ENCODE results near the gene NSMF.

The NSMF gene

DNA sequence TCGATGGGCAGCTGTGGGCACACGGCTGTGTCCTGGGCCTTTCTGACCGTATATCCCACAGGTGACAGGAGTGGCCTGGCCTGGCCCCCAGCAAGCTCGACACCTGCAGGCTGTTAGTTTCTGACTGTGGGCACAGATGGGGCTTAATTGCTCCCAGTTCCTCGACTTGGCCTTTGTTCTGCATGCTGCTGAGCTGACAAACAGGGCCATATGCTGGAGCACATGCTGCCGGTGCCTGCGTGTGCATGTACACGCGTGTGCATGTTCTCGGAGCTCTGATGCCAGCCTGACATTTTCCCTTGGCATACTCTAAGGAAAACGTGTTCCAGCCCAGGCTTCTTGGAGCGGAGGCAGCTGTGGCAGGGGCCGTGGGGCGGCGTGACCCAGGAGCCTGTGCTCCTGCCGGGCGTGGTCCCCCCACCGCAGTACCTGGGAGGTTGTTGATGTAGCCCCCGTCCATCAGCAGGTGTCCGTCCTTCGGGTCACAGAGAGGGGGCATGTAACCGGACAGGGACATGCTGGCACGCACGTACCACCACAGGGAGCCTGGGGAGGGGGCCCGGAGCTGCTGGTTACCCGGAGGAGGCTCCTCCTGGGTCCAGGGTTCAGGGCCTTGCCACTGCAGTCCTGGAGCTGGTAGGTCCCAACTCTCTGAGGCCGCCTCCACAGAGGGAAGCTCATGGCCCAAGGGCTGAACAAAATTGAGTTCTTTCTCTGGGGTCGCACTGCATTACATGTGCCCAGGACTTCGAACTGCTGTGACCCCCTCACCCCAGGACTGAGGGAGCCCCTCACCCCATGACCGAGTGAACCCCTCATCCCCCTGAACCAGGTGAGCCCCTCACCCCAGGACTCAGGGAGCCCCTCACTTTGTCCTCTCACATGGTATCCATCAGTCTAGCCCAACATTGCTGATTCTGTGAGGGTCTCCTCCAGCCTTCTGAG, 4.1 kb upstream of the NSMF start:
- H3K4me1 ChIP-seq (ENCODE audit: insufficient read depth, low read length): peaks cover 8% of the 10 kb centered on the region
- H3K9me3 ChIP-seq (ENCODE audit: low read length): peaks cover 2% of the 10 kb centered on the region

DNA sequence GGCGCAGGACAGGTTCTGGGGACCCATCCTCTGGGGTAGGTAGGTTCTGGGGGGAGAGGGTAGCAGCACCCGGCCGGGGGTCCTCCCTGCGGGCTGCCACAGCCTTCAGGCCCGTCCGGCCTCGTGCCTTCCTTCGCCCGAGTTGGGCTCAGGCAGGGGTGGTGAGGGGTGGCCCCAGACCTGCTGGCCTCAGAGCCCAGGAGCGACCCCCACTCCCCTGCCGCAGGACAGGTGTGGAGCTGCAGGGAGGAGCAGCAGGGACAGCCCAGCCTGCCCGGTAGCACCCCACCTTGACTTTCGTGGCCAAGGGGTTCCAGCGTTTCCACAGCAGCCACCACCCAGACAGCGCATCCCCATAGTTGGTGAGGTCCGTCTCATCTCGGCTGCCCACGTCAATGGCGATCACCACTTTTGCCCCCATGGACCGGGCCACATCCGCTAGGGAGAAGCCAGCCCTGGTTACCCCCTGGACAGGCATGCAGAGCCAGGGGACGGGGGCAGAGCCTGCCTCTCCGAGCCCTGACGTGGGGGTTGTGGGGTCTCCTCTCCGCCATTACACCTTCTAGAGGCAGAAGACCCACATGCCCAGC, 3.4 kb upstream of the NSMF start:
- H2AFZ ChIP-seq (ENCODE audit: low read depth, low read length): no peak overlapping the region
- H3K27me3 ChIP-seq (ENCODE audit: insufficient read depth, low read length): no peaks in the 10 kb centered on the region
- peaks cover 2% of the 10 kb centered on the region for H3K9me3 ChIP-seq (ENCODE audit: low read length)
- no peak overlapping the region for H3K4me3 ChIP-seq (ENCODE audit: low read length)
- peaks cover 14% of the 10 kb centered on the region for H3K4me1 ChIP-seq (ENCODE audit: insufficient read depth, low read length)
- peaks cover under 1% of the 10 kb centered on the region for H3K36me3 ChIP-seq (ENCODE audit: insufficient read depth, low read length)

More for the DNA sequence above, 4.1 kb upstream of the NSMF start:
- Histone ChIP-seq H2AFZ (ENCODE audit: low read depth, low read length) (no peak overlapping the region), H3K27me3 (ENCODE audit: insufficient read depth, low read length) (no peaks in the 10 kb centered on the region), H3K4me3 (ENCODE audit: low read length) (no peak overlapping the region), H3K36me3 (ENCODE audit: insufficient read depth, low read length) (no peaks in the 10 kb centered on the region)

DNA sequence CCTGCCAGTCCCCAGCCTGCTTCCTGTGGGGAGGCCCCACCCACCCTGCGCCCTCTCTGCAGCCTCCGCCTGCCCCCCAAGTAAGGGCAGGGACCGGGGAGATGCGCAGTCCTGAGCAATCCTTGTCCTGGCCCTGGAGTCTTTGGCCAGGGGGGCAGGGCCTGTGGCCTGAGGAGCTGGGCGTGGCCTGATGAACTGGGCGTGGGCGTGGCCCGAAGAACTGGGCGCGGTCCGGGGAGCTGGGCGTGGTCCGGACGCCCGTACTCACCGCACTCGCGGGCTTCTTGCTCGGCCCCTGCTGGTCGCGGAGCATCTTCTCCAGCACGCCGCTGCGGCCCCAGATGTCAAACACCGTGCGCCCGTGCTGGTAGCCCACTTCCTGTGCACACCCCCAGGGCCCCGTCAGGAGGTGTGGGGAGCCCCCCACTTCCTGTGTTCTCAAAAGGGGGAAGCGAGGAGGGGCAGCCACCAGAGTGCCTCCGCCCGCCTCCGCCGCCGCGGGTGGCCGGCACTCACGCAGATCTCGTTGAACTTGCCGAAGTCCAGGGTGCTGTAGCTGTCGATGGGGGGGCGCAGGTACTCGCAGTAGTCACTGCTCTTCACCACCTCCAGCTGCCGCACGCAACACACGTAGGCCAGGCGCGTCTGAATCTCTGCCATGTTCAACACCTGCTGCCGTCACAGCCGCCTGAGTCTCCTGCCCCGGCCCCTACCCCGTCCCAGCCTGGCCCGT, 2.7 kb upstream of the NSMF start:
- no peak overlapping the region for H3K4me3 ChIP-seq (ENCODE audit: low read length)
- H3K4me1 ChIP-seq (ENCODE audit: insufficient read depth, low read length): peaks cover 14% of the 10 kb centered on the region
- H2AFZ ChIP-seq (ENCODE audit: low read depth, low read length): no peak overlapping the region
- H3K36me3 ChIP-seq (ENCODE audit: insufficient read depth, low read length): peaks cover 7% of the 10 kb centered on the region
- no peaks in the 10 kb centered on the region for H3K27me3 ChIP-seq (ENCODE audit: insufficient read depth, low read length)
- H3K9me3 ChIP-seq (ENCODE audit: low read length): peaks cover 2% of the 10 kb centered on the region

DNA sequence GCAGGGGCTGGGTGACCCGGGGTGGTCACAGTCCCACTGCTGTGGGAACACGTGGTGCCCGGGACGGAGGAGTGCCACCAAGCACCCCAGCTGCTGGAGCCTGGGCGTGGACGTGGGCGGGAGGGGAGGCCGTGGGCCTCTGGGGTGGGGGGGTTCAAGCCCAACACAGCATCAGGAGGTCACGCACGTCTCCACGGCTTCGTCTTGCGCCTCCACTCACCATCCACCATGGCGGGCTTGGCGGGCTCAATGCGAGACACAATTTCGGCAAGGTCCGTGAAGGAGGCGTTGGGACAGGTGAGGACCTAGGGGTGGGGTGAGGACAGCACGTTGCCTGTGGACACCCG, 2.2 kb upstream of the NSMF start:
- H3K36me3 ChIP-seq (ENCODE audit: insufficient read depth, low read length): peaks cover 13% of the 10 kb centered on the region
- peaks cover 2% of the 10 kb centered on the region for H3K9me3 ChIP-seq (ENCODE audit: low read length)
- H2AFZ ChIP-seq (ENCODE audit: low read depth, low read length): no peak overlapping the region
- H3K4me1 ChIP-seq (ENCODE audit: insufficient read depth, low read length): peaks cover 14% of the 10 kb centered on the region
- H3K27me3 ChIP-seq (ENCODE audit: insufficient read depth, low read length): no peaks in the 10 kb centered on the region
- no peak overlapping the region for H3K4me3 ChIP-seq (ENCODE audit: low read length)

DNA sequence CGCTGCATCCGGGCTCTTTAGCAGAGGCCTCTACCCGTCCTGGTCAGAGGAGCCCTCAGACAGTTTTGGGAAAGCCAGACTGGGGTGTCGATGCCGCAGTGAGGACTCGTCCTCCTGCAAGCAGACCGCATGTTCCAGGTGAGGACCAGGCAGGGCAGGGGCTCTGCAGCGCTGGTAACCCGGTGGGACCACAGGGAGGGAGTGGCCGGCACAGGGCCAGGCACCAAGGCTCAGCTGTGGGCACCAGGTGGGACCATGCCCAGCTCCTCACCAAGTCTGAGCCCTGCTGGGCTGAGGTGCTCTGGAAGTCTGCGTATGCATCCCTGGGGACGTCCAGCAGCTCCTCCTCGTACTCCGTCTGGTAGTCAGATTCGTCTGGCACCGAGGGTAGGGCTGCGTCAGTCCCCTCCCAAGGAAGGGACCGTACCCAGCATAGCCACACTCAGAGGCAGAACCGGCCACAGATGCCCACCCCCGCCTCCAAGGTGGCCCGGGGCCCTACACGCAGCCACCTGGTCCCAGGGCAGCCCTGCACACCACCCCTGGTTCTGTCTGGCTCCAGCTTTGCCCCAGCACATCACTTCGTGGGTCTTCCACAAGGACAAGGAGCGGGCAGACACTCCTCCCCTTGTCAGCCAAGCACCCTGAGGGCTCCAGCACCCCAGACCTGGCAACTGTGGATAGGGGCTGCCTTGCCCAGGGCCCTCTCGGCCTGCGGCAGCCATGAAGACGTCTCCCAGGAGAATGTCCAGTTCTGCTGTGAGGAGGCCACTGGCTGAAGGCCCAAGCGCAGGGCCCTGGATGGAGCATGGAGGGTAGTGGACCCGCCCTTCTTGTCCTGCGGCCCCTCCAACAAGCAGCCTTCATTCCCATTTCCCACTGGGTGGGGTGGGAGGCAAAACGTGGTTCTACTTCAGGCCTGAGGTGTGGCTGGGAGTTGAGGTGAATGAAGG, 1.5 kb upstream of the NSMF start:
- Histone ChIP-seq H3K36me3 (ENCODE audit: insufficient read depth, low read length) (peaks cover 18% of the 10 kb centered on the region), H3K9me3 (ENCODE audit: low read length) (peaks cover 2% of the 10 kb centered on the region), H3K4me1 (ENCODE audit: insufficient read depth, low read length) (peaks cover 14% of the 10 kb centered on the region), H3K27me3 (ENCODE audit: insufficient read depth, low read length) (no peaks in the 10 kb centered on the region), H2AFZ (ENCODE audit: low read depth, low read length) (no peak overlapping the region), H3K4me3 (ENCODE audit: low read length) (no peak overlapping the region)

DNA sequence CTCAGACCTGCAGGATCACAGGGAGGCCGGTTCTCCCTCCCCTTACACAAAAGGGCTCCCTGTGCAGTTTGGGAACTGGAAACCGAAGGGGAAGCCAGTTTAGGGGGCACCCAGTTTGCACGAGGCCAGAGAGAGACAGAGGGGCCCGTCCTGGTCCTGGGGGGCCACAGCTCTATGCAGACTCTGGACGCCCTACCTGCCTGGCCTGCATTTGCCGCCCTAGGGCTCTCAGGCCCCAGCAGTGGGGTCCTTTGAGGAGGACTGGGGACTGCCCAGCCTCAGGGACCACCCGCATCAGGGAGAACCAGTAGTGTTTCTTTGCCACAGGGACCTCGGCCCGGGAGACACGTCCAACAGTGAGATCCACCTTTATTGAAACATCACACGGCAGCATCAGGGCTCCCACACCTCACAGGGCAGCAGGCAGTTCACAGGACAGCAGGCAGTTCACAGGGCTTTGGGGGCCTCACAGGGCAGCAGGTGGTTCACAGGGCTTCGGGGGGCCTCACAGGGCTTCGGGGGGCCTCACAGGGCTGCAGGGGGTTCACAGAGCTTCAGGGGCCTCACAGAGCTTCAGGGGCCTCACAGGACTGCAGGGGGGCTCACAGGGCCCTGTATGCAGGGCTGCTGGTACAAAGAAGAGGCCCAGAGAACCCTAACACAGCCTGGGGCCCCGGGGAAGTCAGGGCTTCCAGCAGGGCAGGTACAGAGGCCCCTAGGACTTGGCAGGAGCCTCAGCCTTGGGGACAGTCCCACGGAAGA, 648 bp upstream of the NSMF start:
- peaks cover 26% of the 10 kb centered on the region for H3K36me3 ChIP-seq (ENCODE audit: insufficient read depth, low read length)
- H3K4me3 ChIP-seq (ENCODE audit: low read length): peak overlapping the region; percentile 73
- H3K9me3 ChIP-seq (ENCODE audit: low read length): peaks cover 2% of the 10 kb centered on the region
- no peaks in the 10 kb centered on the region for H3K27me3 ChIP-seq (ENCODE audit: insufficient read depth, low read length)
- peaks cover 14% of the 10 kb centered on the region for H3K4me1 ChIP-seq (ENCODE audit: insufficient read depth, low read length)
- H2AFZ ChIP-seq (ENCODE audit: low read depth, low read length): peak overlapping the region; percentile 86

DNA sequence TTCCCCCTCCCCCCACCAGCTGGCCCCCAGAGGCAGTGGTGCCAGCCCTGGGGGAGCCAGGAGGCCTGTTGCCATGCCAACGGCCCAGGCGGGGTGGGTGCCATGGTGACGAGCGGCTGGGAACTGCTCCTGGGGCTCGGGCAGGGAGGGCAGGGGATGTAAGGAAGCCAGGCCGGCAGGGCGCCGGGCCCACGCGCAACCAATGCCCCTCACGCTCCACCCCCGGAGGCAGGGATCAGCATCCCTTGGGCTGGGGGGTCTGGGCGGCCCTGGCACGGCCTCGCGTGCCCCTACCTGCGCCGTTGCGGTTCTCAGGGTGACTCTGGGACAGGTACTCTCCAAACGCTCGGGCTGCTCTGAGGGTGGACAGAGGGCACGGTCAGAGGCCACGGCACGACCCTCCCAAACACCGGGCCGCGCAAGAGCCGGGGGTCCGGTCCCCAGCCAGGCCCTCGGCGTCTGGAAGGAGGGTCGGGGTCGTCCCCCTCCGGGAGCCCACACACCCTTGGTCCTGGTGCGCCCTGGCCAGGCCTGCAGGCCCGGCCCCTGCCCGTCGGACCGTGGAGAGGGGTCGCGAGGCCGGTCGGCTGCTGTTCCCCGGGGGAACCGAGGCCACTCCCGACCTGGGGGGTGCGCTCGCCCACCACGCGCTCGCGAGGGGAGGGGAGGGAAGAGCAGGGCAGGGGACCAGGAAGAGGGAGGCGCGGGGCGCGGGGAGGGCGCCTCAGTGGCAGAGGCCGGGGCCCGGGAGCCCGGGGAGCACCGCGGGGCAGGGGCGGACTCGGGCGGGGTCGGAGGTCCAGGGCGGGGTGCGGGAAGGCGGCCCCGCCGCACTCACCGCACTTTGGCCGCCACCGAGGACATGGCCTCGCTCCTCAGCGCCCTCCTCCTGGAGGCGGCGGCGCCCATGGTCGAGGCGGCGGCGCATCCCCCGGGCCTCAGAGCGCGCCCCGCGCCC, 661 bp downstream of the NSMF start:
- Histone ChIP-seq H3K4me1 (ENCODE audit: insufficient read depth, low read length) (peaks cover 14% of the 10 kb centered on the region), H3K9me3 (ENCODE audit: low read length) (no peaks in the 10 kb centered on the region), H3K27me3 (ENCODE audit: insufficient read depth, low read length) (no peaks in the 10 kb centered on the region), H2AFZ (ENCODE audit: low read depth, low read length) (peak overlapping the region; percentile 24), H3K36me3 (ENCODE audit: insufficient read depth, low read length) (peaks cover 31% of the 10 kb centered on the region), H3K4me3 (ENCODE audit: low read length) (peak overlapping the region; percentile 73)

DNA sequence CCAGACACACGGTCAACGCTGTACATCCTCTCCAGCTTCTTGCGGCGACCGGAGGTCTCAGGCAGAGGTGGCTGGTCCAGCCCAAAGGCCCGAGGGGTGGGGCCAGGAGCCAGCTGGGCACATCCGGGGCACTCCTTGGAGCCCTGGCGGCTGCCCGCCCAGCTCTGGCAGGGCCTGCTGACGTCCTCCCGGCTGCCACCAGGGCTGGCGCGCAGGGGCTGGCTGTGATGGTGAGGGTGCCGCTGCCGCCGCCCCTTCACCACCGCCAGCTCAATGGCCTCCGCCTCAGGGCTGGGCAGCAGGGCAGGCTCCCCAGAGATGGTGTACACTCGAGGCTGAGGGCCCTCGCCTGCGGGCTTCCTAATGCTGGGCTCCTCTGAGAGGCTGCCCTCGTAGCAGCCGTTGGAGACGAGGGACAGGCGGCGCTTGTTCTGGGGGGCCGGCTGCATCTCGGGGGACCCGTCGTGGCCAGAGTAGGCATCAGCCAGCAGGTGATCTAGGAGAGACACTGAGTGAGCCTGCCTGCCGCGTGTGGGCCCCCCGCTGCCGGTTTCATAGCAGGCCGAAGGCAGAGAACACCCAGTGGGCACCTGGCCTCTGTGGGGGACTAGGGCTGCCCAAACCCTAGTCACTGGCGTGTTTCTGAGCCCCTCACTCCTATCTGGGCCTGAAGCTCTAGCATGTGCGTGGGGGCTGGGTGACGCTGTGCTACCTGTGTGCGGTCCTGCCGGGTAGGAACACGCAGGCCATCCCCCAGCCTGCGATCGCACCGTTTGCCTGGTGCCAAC, 1.5 kb downstream of the NSMF start:
- no peaks in the 10 kb centered on the region for H3K9me3 ChIP-seq (ENCODE audit: low read length)
- peaks cover 14% of the 10 kb centered on the region for H3K4me1 ChIP-seq (ENCODE audit: insufficient read depth, low read length)
- peak overlapping the region; percentile 73 for H3K4me3 ChIP-seq (ENCODE audit: low read length)
- H2AFZ ChIP-seq (ENCODE audit: low read depth, low read length): no peak overlapping the region
- no peaks in the 10 kb centered on the region for H3K27me3 ChIP-seq (ENCODE audit: insufficient read depth, low read length)
- peaks cover 37% of the 10 kb centered on the region for H3K36me3 ChIP-seq (ENCODE audit: insufficient read depth, low read length)

DNA sequence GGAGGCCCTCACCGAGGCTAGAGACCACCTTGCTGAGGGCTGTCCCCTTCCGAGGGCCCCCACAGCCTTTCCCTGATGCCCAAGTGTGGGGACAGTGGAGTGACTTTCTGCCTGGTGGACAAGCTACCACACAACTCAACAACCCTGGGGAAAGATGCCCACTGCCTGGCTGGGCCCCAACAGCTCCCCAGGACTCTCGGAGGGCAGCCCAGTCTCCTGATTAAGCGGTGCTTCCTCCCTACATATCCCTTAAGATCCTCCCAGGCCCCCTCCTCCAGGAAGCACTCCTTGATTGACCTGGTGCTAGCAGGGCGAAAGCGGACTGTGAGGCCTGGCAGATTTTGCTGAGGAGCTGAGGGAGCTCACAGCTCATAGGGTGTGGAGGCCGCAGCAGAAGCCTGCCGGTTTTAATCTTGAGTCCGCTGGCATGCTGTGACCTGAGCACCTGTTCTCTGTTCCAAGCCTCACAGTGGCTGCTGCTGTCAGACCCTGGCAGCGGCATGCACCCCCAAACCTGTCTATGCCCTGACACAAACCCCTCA, 2.2 kb downstream of the NSMF start:
- H3K4me3 ChIP-seq (ENCODE audit: low read length): no peak overlapping the region
- H3K9me3 ChIP-seq (ENCODE audit: low read length): no peaks in the 10 kb centered on the region
- no peaks in the 10 kb centered on the region for H3K27me3 ChIP-seq (ENCODE audit: insufficient read depth, low read length)
- peaks cover 42% of the 10 kb centered on the region for H3K36me3 ChIP-seq (ENCODE audit: insufficient read depth, low read length)
- H2AFZ ChIP-seq (ENCODE audit: low read depth, low read length): no peak overlapping the region
- H3K4me1 ChIP-seq (ENCODE audit: insufficient read depth, low read length): peaks cover 14% of the 10 kb centered on the region

DNA sequence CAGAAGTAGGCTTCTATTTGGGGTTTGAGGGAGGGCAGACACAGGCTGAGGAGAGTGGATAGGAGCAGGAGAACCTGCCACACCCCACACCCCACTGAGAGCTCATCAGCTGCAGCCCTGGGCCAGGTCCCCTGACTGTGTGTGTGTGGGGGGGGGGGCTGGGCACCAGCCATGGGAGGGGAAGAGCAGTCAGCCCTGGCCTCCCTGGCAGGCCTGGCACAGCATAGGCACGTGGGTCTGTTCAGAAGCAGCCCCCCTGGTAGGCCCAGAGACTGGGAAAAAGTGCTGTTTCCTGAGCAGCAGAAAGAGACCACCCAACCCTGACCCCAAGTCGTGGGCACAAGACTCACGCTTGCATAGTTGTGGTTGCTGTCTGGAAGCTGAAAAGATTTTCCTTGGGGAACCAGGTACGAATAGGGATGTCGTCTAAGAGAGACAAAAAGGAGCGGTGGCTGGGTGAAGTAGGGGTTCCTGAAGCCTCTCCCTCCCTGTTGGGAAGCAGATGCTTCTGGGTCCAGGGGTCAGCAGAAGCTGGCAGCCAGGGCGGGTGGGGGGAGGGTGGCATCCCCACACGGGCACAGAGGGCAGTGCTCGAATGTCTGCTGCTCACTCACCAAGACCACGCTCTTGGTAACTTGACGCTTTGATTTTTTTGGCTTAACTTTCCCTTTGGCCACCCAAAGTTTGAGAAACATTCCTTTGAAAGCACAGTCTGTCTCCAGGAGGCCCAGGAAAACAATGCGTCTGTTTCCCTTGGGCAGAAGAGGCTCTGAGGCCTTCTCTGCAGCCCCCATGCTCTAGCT, 2.9 kb downstream of the NSMF start:
- Histone ChIP-seq H3K27me3 (ENCODE audit: insufficient read depth, low read length) (no peaks in the 10 kb centered on the region), H3K4me3 (ENCODE audit: low read length) (no peak overlapping the region), H3K9me3 (ENCODE audit: low read length) (no peaks in the 10 kb centered on the region), H3K4me1 (ENCODE audit: insufficient read depth, low read length) (peaks cover 14% of the 10 kb centered on the region), H2AFZ (ENCODE audit: low read depth, low read length) (no peak overlapping the region), H3K36me3 (ENCODE audit: insufficient read depth, low read length) (peaks cover 42% of the 10 kb centered on the region)

Data from neuron (in vitro differentiated cells).